ENCODE data around the gene CACNA1I. TPM values are rescaled to one million over a fixed set of nuclear protein-coding genes. Genes with fewer than 3 reads are reported as not detected.

The CACNA1I gene
- total and polyA plus RNA-seq, 2 of the 8 experiments (the other 6 are each of a cell fraction or from before 2014, with no cell fraction given): 0.77 to 1.2 TPM

- TF ChIP-seq, protein P1, sequence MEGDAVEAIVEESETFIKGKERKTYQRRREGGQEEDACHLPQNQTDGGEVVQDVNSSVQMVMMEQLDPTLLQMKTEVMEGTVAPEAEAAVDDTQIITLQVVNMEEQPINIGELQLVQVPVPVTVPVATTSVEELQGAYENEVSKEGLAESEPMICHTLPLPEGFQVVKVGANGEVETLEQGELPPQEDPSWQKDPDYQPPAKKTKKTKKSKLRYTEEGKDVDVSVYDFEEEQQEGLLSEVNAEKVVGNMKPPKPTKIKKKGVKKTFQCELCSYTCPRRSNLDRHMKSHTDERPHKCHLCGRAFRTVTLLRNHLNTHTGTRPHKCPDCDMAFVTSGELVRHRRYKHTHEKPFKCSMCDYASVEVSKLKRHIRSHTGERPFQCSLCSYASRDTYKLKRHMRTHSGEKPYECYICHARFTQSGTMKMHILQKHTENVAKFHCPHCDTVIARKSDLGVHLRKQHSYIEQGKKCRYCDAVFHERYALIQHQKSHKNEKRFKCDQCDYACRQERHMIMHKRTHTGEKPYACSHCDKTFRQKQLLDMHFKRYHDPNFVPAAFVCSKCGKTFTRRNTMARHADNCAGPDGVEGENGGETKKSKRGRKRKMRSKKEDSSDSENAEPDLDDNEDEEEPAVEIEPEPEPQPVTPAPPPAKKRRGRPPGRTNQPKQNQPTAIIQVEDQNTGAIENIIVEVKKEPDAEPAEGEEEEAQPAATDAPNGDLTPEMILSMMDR (IDR thresholded peaks at IDR 0.05; ENCODE audit: control extremely low read depth in 1 of 3, insufficient read depth in 1 of 3, low read depth in 1 of 3, low read length in 3 of 3): no peak
- TF ChIP-seq ASH2L (IDR thresholded peaks at IDR 0.05; ENCODE audit: low read length) (no peak), POLR2AphosphoS5 (IDR thresholded peaks at IDR 0.05; ENCODE audit: low read depth, low read length) (no peak), CHD1 (IDR thresholded peaks at IDR 0.05; ENCODE audit: low read depth, low read length) (no peak), SRF (IDR thresholded peaks at IDR 0.05; ENCODE audit: low read depth, low read length) (no peak)
Measured at GRCh38 chr22:39686178-39686620, 115.6 kb downstream of the CACNA1I start (continued).
